Measurements from ENCODE around the gene RAD21L1. TPM values are rescaled to one million over a fixed set of nuclear protein-coding genes. Genes with fewer than 3 reads are reported as not detected.

The RAD21L1 gene
- total RNA-seq = 0.07 and 0.53 TPM in 2 replicates

GRCh38 chr20:1225783-1226654, at the start of gene RAD21L1:
TSS of gene RAD21L1 (plus strand) at chr20:1226044. CDS start at chr20:1228454, 2,410 bp downstream.

DNA sequence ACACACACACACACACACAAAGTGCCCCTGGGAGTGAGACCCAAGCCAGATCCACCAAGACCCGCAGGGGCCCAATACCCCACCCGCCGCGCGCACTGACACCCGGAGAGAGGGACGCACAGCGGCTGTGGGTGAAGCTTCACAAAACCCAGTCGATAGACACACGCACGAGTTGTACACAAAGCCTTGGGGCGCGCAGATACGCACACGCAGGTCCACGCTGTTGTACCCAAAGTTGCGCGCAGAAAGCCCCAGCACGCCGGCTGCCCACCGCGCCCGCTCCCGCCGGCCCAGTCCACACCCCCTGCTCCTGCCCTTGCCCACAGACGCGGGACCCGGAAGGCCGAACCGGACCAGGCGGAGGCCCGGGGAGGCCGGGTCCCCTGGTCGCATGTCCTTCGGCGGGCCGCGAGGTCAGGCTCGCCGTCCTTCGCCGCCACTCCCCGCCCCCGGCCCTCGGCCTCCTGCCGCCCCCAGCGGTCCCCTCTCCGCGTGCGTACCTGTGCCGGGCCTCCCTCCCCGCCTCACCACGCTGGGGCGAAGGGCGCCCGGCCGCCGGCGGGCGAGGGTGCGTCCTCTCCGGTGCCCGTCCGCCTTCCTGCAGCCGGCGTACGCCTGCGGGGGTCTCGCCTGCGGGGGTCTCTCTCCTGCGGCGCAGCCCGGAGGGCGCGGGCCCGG, 41.1 kb upstream of the RAD21L1 start, which contains the start of gene TMEM74B:
Gene TMEM74B (minus strand): TSS at position 344 of the 678 bp plus-strand sequence. CDS start 1,180 bp downstream, outside the sequence.

DNA sequence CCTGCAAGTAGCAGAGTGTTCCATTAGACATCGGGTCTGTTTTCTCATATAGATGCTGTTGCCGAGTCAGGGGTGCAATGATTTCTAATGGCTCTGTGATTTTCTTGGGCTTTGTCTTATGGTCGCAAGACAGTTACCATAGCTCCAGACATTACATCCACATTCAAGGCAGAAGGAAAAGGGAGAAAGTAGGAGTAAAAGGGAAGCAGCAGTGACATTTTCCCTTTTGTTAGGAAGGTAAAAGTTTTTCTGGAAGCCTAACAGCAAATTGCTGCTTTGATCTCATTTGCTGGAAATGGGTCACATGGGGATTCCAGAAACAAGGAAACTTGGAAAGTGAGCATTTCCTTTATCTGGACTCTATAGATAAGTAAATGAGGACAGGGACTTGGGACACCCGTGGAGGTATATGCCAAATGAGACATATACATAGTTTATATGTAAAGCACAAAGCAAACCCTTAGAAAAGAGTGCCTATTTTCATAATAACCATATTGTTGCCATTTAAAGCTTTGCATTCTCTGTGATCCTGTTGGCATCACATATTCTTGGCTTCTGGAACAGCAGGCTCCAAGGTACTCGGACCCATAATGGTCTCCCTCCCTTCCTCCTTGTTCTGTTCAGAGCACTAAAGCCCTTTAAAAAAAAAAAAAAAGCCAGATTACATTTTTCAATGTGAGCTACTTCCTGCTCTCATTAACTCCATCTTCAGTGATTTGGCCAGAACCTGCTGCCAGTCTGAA, 22.9 kb upstream of the RAD21L1 start, which contains the start of gene C20orf202:
Gene C20orf202 (plus strand): TSS at position 693 of the 743 bp plus-strand sequence. CDS start 132 bp downstream, outside the sequence.

DNA sequence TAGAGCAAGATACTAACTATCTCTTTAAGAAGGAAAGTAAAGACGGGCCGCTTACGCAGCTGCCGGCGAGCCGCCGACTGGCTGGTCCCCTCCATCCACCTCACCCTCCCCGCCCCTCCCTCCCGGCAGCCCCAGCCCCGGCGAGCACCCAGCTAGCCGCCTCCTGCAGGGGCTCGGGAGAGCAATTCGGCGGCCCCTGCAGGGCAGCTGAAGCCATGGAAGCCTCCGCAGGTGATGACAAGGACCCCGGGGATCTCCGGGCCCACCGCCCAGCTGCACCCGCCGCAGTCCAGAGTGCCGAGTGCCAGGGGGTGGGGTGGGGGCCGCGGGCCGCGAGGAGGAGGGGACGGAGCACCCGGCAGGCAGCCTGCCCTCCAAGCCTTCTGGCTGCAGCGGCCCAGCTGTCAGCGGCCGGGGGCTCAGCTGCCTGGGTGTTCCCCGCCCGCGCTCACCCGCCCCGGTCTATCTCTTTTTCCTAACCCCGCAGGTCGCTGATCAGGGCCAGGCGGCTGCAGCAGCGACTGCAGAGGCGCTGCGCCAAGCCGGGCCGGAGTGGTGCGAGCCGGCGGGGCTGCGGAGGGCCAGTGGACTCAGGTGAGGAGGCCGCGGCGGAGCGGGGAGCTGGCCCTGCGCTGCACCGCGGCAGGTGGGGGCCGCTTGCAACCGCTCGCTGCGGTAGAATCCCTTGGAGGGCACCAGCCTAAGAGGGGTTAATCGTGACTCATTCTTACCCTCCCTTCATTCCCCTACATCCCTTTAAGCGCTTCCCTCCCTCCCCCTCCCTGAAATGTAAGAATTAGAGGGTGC, 40.5 kb downstream of the RAD21L1 start, which contains the start of gene SNPH:
Gene SNPH (plus strand): TSS at position 128 of the 807 bp plus-strand sequence. CDS start 29,946 bp downstream, outside the sequence.

Other genes starting within 250 kb of the RAD21L1 start
- not detected in 2 replicates for gene RSPO4, start 223.7 kb upstream of the RAD21L1 start, total RNA-seq
- gene PSMF1, start 107.4 kb upstream of the RAD21L1 start, total RNA-seq = 103 and 160 TPM in 2 replicates
- gene TMEM74B, start 41.1 kb upstream of the RAD21L1 start, total RNA-seq = 0.13 and 0.79 TPM in 2 replicates
- not detected in 2 replicates for gene C20orf202, start 22.6 kb upstream of the RAD21L1 start, total RNA-seq
- gene SNPH, start 40.2 kb downstream of the RAD21L1 start, total RNA-seq = 4.8 and 6.9 TPM in 2 replicates
- gene SDCBP2, start 103.1 kb downstream of the RAD21L1 start, total RNA-seq = 4.0 and 4.1 TPM in 2 replicates
- 412 and 489 TPM in 2 replicates for gene FKBP1A, start 167.0 kb downstream of the RAD21L1 start, total RNA-seq
- gene NSFL1C, start 240.8 kb downstream of the RAD21L1 start, total RNA-seq = 41.9 and 50.4 TPM in 2 replicates